Uterus (tissue), 4 donors: ENCODE measurements around the gene SLC12A1. TPM values are rescaled to one million over a fixed set of nuclear protein-coding genes. Genes with fewer than 3 reads are reported as not detected.

ENCODE experiments used
- DNase-seq, 2 donors: peaks; one replicate each; pipeline ENCODE4 v3.0.0-alpha.2; 2019 to 2020
- H3K27ac ChIP-seq, 2 donors: fragments of 200-600 bp; sonication (generic); 1 replicate in 1 of 2; 2 replicates in 1 of 2; pipeline ENCODE4 v1.5.1; 2016 to 2018
- H3K27me3 ChIP-seq, 2 donors: fragments of 200-600 bp; sonication (generic); one replicate each; pipeline ENCODE4 v1.5.1; 2018 to 2019; ENCODE audit warnings: control low read depth in 1 of 2
- H3K36me3 ChIP-seq, 2 donors: fragments of 200-600 bp; sonication (generic); one replicate each; pipeline ENCODE4 v1.5.1; 2019; ENCODE audit warnings: control low read depth in 1 of 2
- H3K4me1 ChIP-seq, 2 donors: fragments of 200-600 bp; sonication (generic); one replicate each; pipeline ENCODE4 v1.5.1; 2018 to 2019; ENCODE audit warnings: control low read depth in 1 of 2
- H3K4me3 ChIP-seq, 2 donors: fragments of 200-600 bp; sonication (generic); 1 replicate in 1 of 2; 2 replicates in 1 of 2; pipeline ENCODE4 v1.5.1; 2018 to 2019; ENCODE audit warnings: mild to moderate bottlenecking in 1 of 2
- H3K9me3 ChIP-seq, 2 donors: fragments of 200-600 bp; sonication (generic); one replicate each; pipeline ENCODE4 v1.5.1; 2019; ENCODE audit warnings: control low read depth in 1 of 2
- CTCF ChIP-seq, 4 experiments: fragments of 200-600 bp in 2 of 4; fragments of 450-650 bp in 2 of 4; sonication (generic) in 2 of 4; IDR thresholded peaks; one replicate each; pipeline ENCODE4 v1.5.1; 2016 to 2019; ENCODE audit warnings: antibody characterized with exemption in 4 of 4, mild to moderate bottlenecking in 2 of 4, moderate library complexity in 1 of 4
- POLR2A ChIP-seq, 2 donors: fragments of 450-650 bp; IDR thresholded peaks; one replicate each; pipeline ENCODE4 v1.6.1; 2016; ENCODE audit warnings: antibody characterized with exemption in 2 of 2, mild to moderate bottlenecking in 1 of 2, moderate library complexity in 1 of 2
- intact Hi-C: fragments of 100-400 bp; cut with DNase I; formaldehyde crosslinking; loops from one replicate; pipeline ENCODE4 v1.15.1; 2023; ENCODE audit warnings: low total_unique reads
- total RNA-seq, 4 donors: library from RNA; depleted of rRNA in 3 of 4; stranded (reverse); fragments of >200 nt in 3 of 4; gene quantifications; one replicate each; pipeline versions ENCODE4 v1.1.0 to v1.2.4, GENCODE V29; 2014 to 2023
- donor health status: DM: yes; HTN: yes; CAD: no.

The SLC12A1 gene
- total RNA-seq, 4 donors from 2014 or later: 0.41 TPM; not detected in 3

GRCh38 chr15:48298914-48299313 is 92.8 kb downstream of the SLC12A1 start:
- Histone ChIP-seq H3K27ac (no peak overlapping the region), H3K4me1 (no peaks in the 10 kb centered on the region), H3K36me3 (no peaks in the 10 kb centered on the region), H3K9me3 (no peaks in the 10 kb centered on the region), H3K27me3 (no peaks in the 10 kb centered on the region), H3K4me3 (no peak overlapping the region)
- intact Hi-C loops: no loop called here
- TF ChIP-seq POLR2A (IDR thresholded peaks at IDR 0.05): no peak
- TF ChIP-seq CTCF (IDR thresholded peaks at IDR 0.05): no peak
- DNase-seq: no peak

GRCh38 chr15:48300038-48300437 is 93.9 kb downstream of the SLC12A1 start:
- Histone ChIP-seq H3K27me3 (no peaks in the 10 kb centered on the region), H3K27ac (no peak overlapping the region), H3K4me3 (no peak overlapping the region), H3K9me3 (no peaks in the 10 kb centered on the region), H3K36me3 (no peaks in the 10 kb centered on the region), H3K4me1 (no peaks in the 10 kb centered on the region)
- no peak for DNase-seq
- TF ChIP-seq CTCF (IDR thresholded peaks at IDR 0.05) (no peak), POLR2A (IDR thresholded peaks at IDR 0.05) (no peak)
- intact Hi-C loops: no loop called here

DNA sequence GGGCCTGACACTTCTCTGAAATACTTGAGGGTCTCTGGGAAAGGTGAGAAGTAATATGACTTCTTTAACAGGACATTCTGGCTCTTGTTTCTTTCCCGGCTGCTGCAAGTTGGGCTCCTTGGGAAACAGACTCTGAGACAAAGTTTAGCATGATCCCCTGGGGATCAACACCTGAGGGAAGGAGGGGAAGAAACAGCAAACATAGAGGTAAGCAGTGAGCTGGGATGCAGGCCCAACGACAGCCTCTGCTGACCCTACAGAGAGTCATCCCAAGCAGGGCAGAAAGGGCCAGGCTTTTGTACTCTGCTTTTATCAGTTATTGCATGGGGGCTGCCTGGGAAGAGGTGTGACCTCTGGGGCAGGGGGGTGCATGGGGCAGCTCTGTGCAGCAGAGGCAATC is 98.3 kb downstream of the SLC12A1 start:
- H3K9me3 ChIP-seq: no peaks in the 10 kb centered on the region
- intact Hi-C loops: no loop called here
- TF ChIP-seq CTCF (IDR thresholded peaks at IDR 0.05) (no peak), POLR2A (IDR thresholded peaks at IDR 0.05) (no peak)
- H3K36me3 ChIP-seq: no peaks in the 10 kb centered on the region
- no peak for DNase-seq
- no peaks in the 10 kb centered on the region for H3K27me3 ChIP-seq
- no peak overlapping the region for H3K4me3 ChIP-seq
- H3K4me1 ChIP-seq: no peaks in the 10 kb centered on the region
- no peak overlapping the region for H3K27ac ChIP-seq

GRCh38 chr15:48306639-48307038 is 100.5 kb downstream of the SLC12A1 start:
- H3K27me3 ChIP-seq: no peaks in the 10 kb centered on the region
- no peaks in the 10 kb centered on the region for H3K4me1 ChIP-seq
- intact Hi-C loops: no loop called here
- H3K4me3 ChIP-seq: no peak overlapping the region
- no peaks in the 10 kb centered on the region for H3K9me3 ChIP-seq
- TF ChIP-seq POLR2A (IDR thresholded peaks at IDR 0.05): no peak
- TF ChIP-seq CTCF (IDR thresholded peaks at IDR 0.05): no peak
- no peak overlapping the region for H3K27ac ChIP-seq
- H3K36me3 ChIP-seq: no peaks in the 10 kb centered on the region
- no peak for DNase-seq

- Histone ChIP-seq H3K36me3 (no peaks in the 10 kb centered on the region), H3K4me1 (no peaks in the 10 kb centered on the region), H3K4me3 (no peak overlapping the region), H3K27me3 (no peaks in the 10 kb centered on the region), H3K27ac (no peak overlapping the region), H3K9me3 (no peaks in the 10 kb centered on the region)
- TF ChIP-seq POLR2A (IDR thresholded peaks at IDR 0.05) (no peak), CTCF (IDR thresholded peaks at IDR 0.05) (no peak)
- intact Hi-C loops: no loop called here
- no peak for DNase-seq
Measured at GRCh38 chr15:48307586-48307985, 101.5 kb downstream of the SLC12A1 start.
